K562 (cell line): Measurements from ENCODE around the gene CENPO.
A peak's percentile ranks its signal among the peaks of the same experiment; 100 is the strongest.

ENCODE experiments used
- BRCA1 ChIP-seq, 2 experiments: fragments of 450-650 bp in 1 of 2; sonication (generic) in 1 of 2; formaldehyde crosslinking in 1 of 2; IDR thresholded peaks; 2 replicates each; pipeline versions ENCODE4 v1.5.0 to v1.6.1; 2017 to 2020; ENCODE audit warnings: mild to moderate bottlenecking in 1 of 2, missing genetic modification reagents in 1 of 2
- CTCF ChIP-seq, 3 experiments: IDR thresholded peaks in 2 of 3; conservative IDR thresholded peaks in 1 of 3; 2 replicates each; pipeline ENCODE4 v1.5.1; 2011 to 2012; ENCODE audit warnings: low read length in 3 of 3, mild to moderate bottlenecking in 3 of 3, control low read depth in 2 of 3, improper control_type of control experiment in 1 of 3, inconsistent platforms in 1 of 3, low read depth in 1 of 3, mixed read lengths in 1 of 3, moderate library complexity in 1 of 3; ENCODE audit not compliant: insufficient read depth in 2 of 3
- JUND ChIP-seq, 2 experiments: IDR thresholded peaks; 2 replicates in 1 of 2; 3 replicates in 1 of 2; pipeline ENCODE4 v1.6.1; 2011; ENCODE audit warnings: borderline replicate concordance in 2 of 2, low read depth in 2 of 2, low read length in 2 of 2, improper control_type of control experiment in 1 of 2, missing biosample characterization in 1 of 2, missing genetic modification characterization in 1 of 2, missing genetic modification reagents in 1 of 2
- POLR2A ChIP-seq: fragments of 450-650 bp; conservative IDR thresholded peaks from 2 replicates; pipeline ENCODE4 v1.6.1; 2016
- PRDM10 ChIP-seq: fragments of 450-650 bp; IDR thresholded peaks from 2 replicates; pipeline ENCODE4 v1.6.1; 2018; ENCODE audit not compliant: partially characterized antibody
- RBM39 ChIP-seq: fragments of 200-400 bp; formaldehyde crosslinking; optimal IDR thresholded peaks from 2 replicates; pipeline ENCODE3; 2018; ENCODE audit warnings: low read depth, low read length
- TEAD4 ChIP-seq, 2 experiments: sonication (generic) in 1 of 2; formaldehyde crosslinking in 1 of 2; IDR thresholded peaks; 2 replicates each; pipeline versions ENCODE4 v1.6.1 to v1.8.0; 2012 to 2022; ENCODE audit warnings: borderline replicate concordance in 1 of 2, inconsistent platforms in 1 of 2, low read length in 1 of 2, mild to moderate bottlenecking in 1 of 2, missing genetic modification reagents in 1 of 2
- THAP12 ChIP-seq: fragments of 250-450 bp; sonication (Bioruptor Pico); IDR thresholded peaks from 2 replicates; pipeline ENCODE4 v1.9.0; 2021; ENCODE audit warnings: mild to moderate bottlenecking, inconsistent platforms
- XRCC5 ChIP-seq: fragments of 200-400 bp; formaldehyde crosslinking; IDR thresholded peaks from 2 replicates; pipeline ENCODE4 v1.6.1; 2017; ENCODE audit warnings: low read depth, mild to moderate bottlenecking, low read length
- ZNF134 ChIP-seq: fragments of 250-450 bp; sonication (Bioruptor Pico); conservative IDR thresholded peaks from 2 replicates; pipeline ENCODE4 v1.4.0; 2020
- ZNF143 ChIP-seq: sonication (generic); formaldehyde crosslinking; IDR thresholded peaks from 2 replicates; pipeline ENCODE4 v1.9.0; 2022; ENCODE audit warnings: mild to moderate bottlenecking, missing genetic modification reagents
- ZNF780A ChIP-seq: fragments of 250-450 bp; sonication (Bioruptor Pico); IDR thresholded peaks from 2 replicates; pipeline ENCODE4 v1.5.0; 2021; ENCODE audit warnings: mild to moderate bottlenecking

- TF ChIP-seq ZNF143 (CRISPR knock-in tag) (no peak), JUND (IDR thresholded peaks at IDR 0.05; ENCODE audit: borderline replicate concordance, low read depth, low read length) (peak; percentile 35; the same call in 1 of the 2 replicates), JUND (tag; IDR thresholded peaks at IDR 0.05; ENCODE audit: borderline replicate concordance, low read depth, low read length) (no peak; the same call in 2 of the 3 replicates), THAP12 (CRISPR knock-in tag) (no peak), PRDM10 (no peak), ZNF134 (CRISPR knock-in tag) (no peak), CTCF (IDR thresholded peaks at IDR 0.05 in 2 of 3, conservative IDR thresholded peaks at IDR 0.05 in 1 of 3; ENCODE audit: insufficient read depth in 2 of 3, low read depth in 1 of 3, low read length in 3 of 3) (peak; percentile 85 to 95 (median 94)), XRCC5 (no peak; the same call in 1 of the 2 replicates), ZNF780A (CRISPR knock-in tag) (no peak), TEAD4 (IDR thresholded peaks at IDR 0.05; ENCODE audit: low read length) (peak; percentile 33; the same call in 1 of the 2 replicates), TEAD4 (CRISPR knock-in tag; IDR thresholded peaks at IDR 0.05; ENCODE audit: borderline replicate concordance) (no peak), POLR2A (no peak; the same call in 1 of the 2 replicates), BRCA1 (IDR thresholded peaks at IDR 0.05) (no peak), BRCA1 (CRISPR knock-in tag; IDR thresholded peaks at IDR 0.05) (0 out of 2 replicates have a peak, but pooled peaks have one; percentile 45), RBM39 (no peak)
Measured at GRCh38 chr2:24827321-24828237, 34.4 kb downstream of the CENPO start.
